ENCODE results near the gene SUSD6.

- TF ChIP-seq, protein P1, sequence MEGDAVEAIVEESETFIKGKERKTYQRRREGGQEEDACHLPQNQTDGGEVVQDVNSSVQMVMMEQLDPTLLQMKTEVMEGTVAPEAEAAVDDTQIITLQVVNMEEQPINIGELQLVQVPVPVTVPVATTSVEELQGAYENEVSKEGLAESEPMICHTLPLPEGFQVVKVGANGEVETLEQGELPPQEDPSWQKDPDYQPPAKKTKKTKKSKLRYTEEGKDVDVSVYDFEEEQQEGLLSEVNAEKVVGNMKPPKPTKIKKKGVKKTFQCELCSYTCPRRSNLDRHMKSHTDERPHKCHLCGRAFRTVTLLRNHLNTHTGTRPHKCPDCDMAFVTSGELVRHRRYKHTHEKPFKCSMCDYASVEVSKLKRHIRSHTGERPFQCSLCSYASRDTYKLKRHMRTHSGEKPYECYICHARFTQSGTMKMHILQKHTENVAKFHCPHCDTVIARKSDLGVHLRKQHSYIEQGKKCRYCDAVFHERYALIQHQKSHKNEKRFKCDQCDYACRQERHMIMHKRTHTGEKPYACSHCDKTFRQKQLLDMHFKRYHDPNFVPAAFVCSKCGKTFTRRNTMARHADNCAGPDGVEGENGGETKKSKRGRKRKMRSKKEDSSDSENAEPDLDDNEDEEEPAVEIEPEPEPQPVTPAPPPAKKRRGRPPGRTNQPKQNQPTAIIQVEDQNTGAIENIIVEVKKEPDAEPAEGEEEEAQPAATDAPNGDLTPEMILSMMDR (IDR thresholded peaks at IDR 0.05; ENCODE audit: poor library complexity) = no peak
- no peak for TF ChIP-seq EZH2 (IDR thresholded peaks at IDR 0.05; ENCODE audit: borderline replicate concordance)
Measured at GRCh38 chr14:69694730-69695281, 83.4 kb downstream of the SUSD6 start.
